GM18909 (cell line): ENCODE results near the gene CST5.
"Not testable (repeated sequence)": the region's sequence is repeated elsewhere in the genome, so short reads cannot be mapped to it uniquely, and the experiment has no call there.

Experiments used
- ATAC-seq: cut with Tn5 transposase; IDR thresholded peaks from one replicate; pipeline ENCODE4 v1.9.1; 2021; ENCODE audit warnings: mild to moderate bottlenecking; ENCODE audit not compliant: unreplicated experiment, poor library complexity

The CST5 gene

DNA sequence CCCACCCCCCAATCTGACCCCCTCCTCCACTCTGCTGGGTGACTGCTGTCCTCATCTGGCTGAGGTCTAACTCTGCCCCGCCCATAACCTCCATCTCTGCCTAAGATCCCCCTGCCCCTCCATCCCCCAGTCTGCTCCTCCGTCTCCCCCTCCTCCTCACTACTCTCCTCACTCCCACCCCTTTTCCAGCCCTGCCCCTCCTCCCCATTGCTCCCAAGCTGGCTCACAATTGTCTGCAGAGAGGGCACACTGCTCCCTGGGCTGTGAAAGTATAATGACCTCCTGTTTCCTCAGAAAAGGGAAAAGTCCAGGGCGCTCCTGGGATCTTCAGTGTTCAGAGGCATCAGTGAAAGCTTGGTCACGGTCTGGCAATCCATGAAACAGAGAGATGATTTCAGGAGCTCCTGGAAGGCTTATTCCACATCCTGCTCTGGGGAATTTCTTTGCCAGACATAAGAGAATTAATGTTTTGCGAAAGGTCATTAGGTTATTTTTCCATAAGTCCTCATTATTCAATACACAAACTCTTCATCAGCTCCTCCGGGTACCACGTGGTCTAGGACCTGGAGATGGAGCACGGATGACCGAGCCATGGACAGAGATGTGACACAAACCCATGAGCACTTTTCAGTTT, 21.5 kb downstream of the CST5 start:
- ATAC-seq, result no peak

DNA sequence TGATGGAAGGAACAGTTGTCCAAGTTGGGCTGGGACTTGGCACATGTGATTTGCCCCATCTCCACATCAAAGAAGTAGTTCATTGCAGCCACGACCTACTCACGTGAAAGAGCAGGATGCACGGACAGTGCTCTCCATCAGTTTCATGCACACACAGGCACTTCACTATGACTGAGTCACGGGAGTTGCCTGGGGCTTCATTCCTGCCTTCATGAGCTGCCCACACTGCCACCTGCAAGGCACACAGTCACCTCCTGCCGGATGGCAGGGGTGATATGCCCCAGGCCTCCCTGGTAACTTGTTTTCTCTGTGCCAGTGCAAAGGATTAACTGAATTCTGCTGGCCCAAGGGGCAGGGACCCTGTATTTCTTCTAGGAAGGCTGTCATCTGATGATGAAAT, 22.8 kb downstream of the CST5 start:
- no peak for ATAC-seq

DNA sequence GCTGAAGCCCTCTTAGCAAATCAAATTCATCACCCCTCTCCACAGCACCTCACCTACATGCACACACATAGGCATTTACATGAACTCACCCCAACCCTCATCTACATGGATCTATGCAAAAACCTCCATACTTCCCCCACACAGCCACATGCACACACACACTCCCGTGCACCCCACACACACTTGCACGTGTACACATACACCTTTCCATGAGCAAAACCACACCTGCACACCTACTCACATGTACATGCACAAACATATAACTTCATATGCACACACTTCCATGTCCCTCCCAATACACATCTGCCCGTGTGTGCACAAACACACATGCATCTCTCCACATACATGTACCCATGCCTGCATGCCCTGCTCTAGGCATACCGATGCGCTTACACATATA, 23.3 kb downstream of the CST5 start:
- no peak for ATAC-seq

DNA sequence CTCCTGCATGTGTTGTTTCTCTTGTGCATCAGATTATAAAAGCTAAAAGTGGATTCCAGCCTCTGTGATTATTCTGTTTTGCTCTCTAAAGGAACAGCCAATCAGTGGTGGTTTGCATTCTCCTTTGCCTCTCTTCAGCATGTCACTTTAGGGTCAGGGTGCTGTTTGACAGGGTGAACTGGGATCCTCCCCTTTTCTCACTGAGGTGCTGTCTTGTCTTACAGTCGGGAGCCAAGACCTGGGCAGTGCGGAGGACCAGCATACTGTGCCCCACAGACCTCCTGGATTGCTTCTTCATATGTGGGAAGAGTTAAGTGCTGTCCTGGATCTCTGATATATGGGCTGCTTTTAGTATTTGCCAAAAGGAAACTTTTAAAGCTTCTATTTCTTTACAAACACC, 37.9 kb downstream of the CST5 start:
- ATAC-seq, result no peak

DNA sequence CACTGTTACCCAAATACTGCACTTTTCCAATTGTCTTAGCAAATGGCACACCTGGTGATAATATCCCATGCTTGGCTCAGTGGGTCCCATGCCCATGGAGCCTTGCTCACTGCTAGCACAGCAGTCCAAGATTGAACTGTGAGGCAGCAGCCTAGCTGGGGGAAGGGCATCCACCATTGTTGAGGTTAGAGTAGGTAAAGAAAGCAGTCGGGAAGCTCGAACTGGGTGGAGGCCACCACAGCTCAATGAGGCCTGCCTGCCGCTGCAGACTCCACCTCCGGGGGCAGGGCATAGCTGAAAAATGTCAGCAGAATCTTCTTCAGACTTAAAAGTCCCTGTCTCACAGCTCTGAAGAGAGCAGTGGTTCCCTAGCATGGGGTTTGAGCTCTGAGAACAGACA, 43.8 kb downstream of the CST5 start:
- ATAC-seq, result no peak

DNA sequence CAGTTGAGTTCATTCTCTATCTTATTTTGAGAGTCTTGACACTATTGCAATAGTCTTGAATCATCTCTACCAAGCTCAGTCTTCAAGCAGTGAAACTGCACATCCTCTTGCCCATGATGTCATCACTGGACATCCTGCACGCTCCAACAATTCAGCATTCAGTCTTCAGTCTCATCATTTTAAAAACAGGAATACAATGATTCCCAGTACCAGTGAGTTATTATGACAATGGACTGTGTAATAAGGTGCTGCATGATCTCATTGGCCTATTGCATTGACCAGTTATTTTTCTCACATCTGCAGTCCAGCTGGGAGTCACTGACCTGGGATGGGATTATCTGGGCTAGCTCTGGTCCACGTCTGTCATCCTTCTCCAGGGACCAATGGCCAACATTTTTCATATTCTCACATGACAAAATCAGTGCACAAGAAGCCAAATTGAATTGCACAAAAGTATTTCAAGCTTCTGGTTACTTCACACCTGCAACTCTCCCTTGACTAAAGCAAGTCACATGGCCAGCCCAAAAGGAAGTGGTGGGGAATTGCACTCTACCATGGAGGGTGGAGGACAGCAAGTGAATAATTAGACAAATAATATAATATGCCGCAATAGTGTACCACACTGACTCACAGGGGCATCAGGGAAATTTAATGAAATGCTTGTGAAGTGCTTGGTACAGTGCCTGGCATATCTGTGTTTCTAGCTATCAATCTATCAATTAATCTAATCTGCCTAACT, 46.6 kb downstream of the CST5 start:
- no peak for ATAC-seq

DNA sequence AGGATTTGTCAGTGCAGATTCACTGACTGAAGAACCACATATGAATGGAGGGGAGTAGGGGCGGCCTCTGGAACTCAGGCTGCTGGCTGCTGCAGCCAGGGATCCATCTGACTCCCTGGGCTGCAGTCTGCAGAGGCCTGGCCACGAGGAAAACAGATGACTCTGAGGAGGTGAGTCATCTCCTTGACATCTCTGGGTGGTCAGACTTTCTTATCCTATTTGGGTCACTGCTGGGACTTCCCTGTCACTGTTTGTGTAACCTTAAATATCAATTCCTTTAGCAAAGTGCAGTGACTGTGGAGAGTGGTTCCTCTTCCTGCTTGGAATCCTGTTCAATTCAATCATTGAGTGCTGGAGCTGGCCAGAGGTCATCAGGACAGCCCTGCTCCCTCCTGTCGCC, 47.6 kb downstream of the CST5 start:
- not testable (repeated sequence) for ATAC-seq

DNA sequence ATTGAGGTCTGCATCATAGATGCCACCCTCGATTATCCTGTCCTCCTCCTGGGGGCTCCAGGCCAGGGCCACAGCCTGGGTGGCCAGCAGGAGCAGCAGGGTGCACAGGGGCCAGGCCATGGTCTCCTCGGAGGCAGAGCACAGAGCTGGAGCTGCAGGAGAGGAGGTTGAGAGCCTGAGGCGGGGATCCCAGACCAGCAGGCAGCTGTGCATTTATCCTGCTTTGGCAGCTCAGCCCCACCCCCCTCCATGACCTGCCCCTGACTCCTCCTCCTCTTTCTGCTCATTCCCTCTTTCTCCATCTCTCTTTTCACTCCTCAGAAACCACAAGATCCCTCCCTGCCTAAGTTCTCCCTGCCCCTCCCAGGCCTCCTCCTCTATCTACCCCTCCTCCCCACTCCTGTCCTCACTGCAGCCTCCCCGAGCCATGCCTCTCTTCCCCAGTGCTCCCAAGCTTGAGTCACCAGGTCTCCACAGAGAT, 53.0 kb downstream of the CST5 start, which contains the start of gene CST2:
TSS of gene CST2 (minus strand) at position 189 of the 481 bp plus-strand sequence. CDS start at position 120, 69 bp downstream.
- ATAC-seq, result no peak
